H1 (cell line): Measurements from ENCODE around the gene TPP1. TPM values are rescaled to one million over a fixed set of nuclear protein-coding genes. Genes with fewer than 3 reads are reported as not detected.

Source experiments
- CTCF ChIA-PET: fragments of 300-600 bp; sonication (Branson Sonifier 250); formaldehyde crosslinking; loops from one replicate; lab custom pipeline; 2021; ENCODE audit not compliant: partially characterized antibody; lab: Charles Lee
- POLR2A ChIA-PET: fragments of 300-600 bp; sonication (Branson Sonifier 250); formaldehyde crosslinking; loops from one replicate; lab custom pipeline; 2021; ENCODE audit warnings: inconsistent platforms; ENCODE audit not compliant: partially characterized antibody; lab: Charles Lee
- DNase-seq, 2 experiments: peaks; one replicate each; pipeline versions ENCODE4 v3.0.0 to v3.0.0-alpha.2; 2010 to 2022; ENCODE audit warnings: low spot score in 2 of 2, low read depth in 1 of 2, mixed read lengths in 1 of 2
- FAIRE-seq: peaks from 2 replicates; lab custom pipeline; 2011; peaks lifted over from hg19 to GRCh38; lab: Jason Lieb, UNC
- H2AFZ ChIP-seq: 2 replicates; pipeline ENCODE4 v1.8.1; 2012; ENCODE audit warnings: low read length, inconsistent platforms
- H2AK5ac ChIP-seq: 2 replicates; pipeline ENCODE4 v1.6.1; 2013; ENCODE audit warnings: low read depth, low read length
- H2BK120ac ChIP-seq: replicated peaks from 2 replicates; pipeline ENCODE3; 2013; ENCODE audit warnings: low read depth, low read length, inconsistent platforms
- H2BK12ac ChIP-seq: 2 replicates; pipeline ENCODE4 v1.6.1; 2013; ENCODE audit warnings: low read depth, low read length
- H2BK15ac ChIP-seq: 2 replicates; pipeline ENCODE4 v1.6.1; 2013; ENCODE audit warnings: low read length
- H2BK20ac ChIP-seq: 2 replicates; pipeline ENCODE4 v1.6.1; 2013; ENCODE audit warnings: low read length
- H2BK5ac ChIP-seq: 2 replicates; pipeline ENCODE4 v1.6.1; 2013; ENCODE audit warnings: low read depth, low read length
- H3K14ac ChIP-seq: 2 replicates; pipeline ENCODE4 v1.6.1; 2013; ENCODE audit warnings: inconsistent platforms; ENCODE audit not compliant: insufficient read length
- H3K18ac ChIP-seq: 2 replicates; pipeline ENCODE4 v1.6.1; 2013; ENCODE audit warnings: low read length; ENCODE audit errors: extremely low read depth
- H3K23ac ChIP-seq: 2 replicates; pipeline ENCODE4 v1.6.1; 2013; ENCODE audit warnings: inconsistent platforms; ENCODE audit not compliant: insufficient read length
- H3K23me2 ChIP-seq: 2 replicates; pipeline ENCODE4 v1.6.1; 2013; ENCODE audit warnings: low read depth, low read length
- H3K27ac ChIP-seq: 2 replicates; pipeline ENCODE4 v1.6.1; 2011; ENCODE audit warnings: low read depth, low read length, inconsistent platforms
- H3K27me3 ChIP-seq, 4 experiments: replicated peaks in 1 of 4; 1 replicate in 1 of 4; 2 replicates in 3 of 4; pipeline versions ENCODE4 v1.6.1 to v1.8.1; 2011 to 2013; ENCODE audit warnings: low read length in 3 of 4, mild to moderate bottlenecking in 3 of 4, inconsistent platforms in 2 of 4, mixed read lengths in 2 of 4, moderate library complexity in 1 of 4; ENCODE audit not compliant: control insufficient read depth in 3 of 4, insufficient read depth in 3 of 4; ENCODE audit errors: extremely low read depth in 1 of 4
- H3K36me3 ChIP-seq, 4 experiments: 2 replicates each; pipeline versions ENCODE4 v1.6.1 to v1.8.1; 2011 to 2013; ENCODE audit warnings: mild to moderate bottlenecking in 4 of 4, low read length in 3 of 4, moderate library complexity in 2 of 4, control low read depth in 1 of 4, inconsistent platforms in 1 of 4; ENCODE audit not compliant: insufficient read depth in 4 of 4, control insufficient read depth in 2 of 4
- H3K4ac ChIP-seq: replicated peaks from 2 replicates; pipeline ENCODE3; 2013; ENCODE audit warnings: low read length, low read depth, mixed read lengths, inconsistent platforms; ENCODE audit not compliant: insufficient read length
- H3K4me1 ChIP-seq, 4 experiments: replicated peaks in 1 of 4; 1 replicate in 1 of 4; 2 replicates in 3 of 4; pipeline versions ENCODE4 v1.6.1 to v1.8.1; 2011 to 2013; ENCODE audit warnings: low read length in 3 of 4, inconsistent platforms in 2 of 4, mixed read lengths in 1 of 4; ENCODE audit not compliant: insufficient read depth in 4 of 4, control insufficient read depth in 3 of 4
- H3K4me2 ChIP-seq, 2 experiments: 2 replicates each; pipeline versions ENCODE4 v1.6.1 to v1.8.1; 2011 to 2013; ENCODE audit warnings: low read depth in 2 of 2, low read length in 2 of 2, control low read depth in 1 of 2, inconsistent platforms in 1 of 2, mild to moderate bottlenecking in 1 of 2; ENCODE audit not compliant: insufficient read depth in 1 of 2
- H3K4me3 ChIP-seq, 4 experiments: fragments of 200-600, 300-600 bp in 1 of 4; sonication (generic), shearing (Covaris generic), sonication (Bioruptor Twin) in 1 of 4; 2 replicates each; pipeline versions ENCODE4 v1.5.1 to v1.8.1; 2011 to 2016; ENCODE audit warnings: low read length in 4 of 4, low read depth in 3 of 4, control low read depth in 2 of 4, inconsistent platforms in 2 of 4, mild to moderate bottlenecking in 2 of 4, mixed read lengths in 1 of 4, moderate library complexity in 1 of 4; ENCODE audit not compliant: insufficient read depth in 2 of 4; ENCODE audit errors: extremely low read depth in 1 of 4
- H3K56ac ChIP-seq: replicated peaks from 2 replicates; pipeline ENCODE3; 2013; ENCODE audit warnings: low read depth, mild to moderate bottlenecking, mixed read lengths, low read length, inconsistent platforms; ENCODE audit not compliant: insufficient read length
- H3K79me1 ChIP-seq: 2 replicates; pipeline ENCODE4 v1.6.1; 2013; ENCODE audit warnings: low read depth, low read length, control low read depth
- H3K79me2 ChIP-seq, 2 experiments: 2 replicates each; pipeline versions ENCODE4 v1.6.1 to v1.8.1; 2012 to 2013; ENCODE audit warnings: low read length in 2 of 2, mild to moderate bottlenecking in 2 of 2, inconsistent platforms in 1 of 2; ENCODE audit not compliant: insufficient read depth in 2 of 2, control insufficient read depth in 1 of 2
- H3K9ac ChIP-seq, 4 experiments: replicated peaks in 1 of 4; 1 replicate in 1 of 4; 2 replicates in 3 of 4; pipeline versions ENCODE4 v1.6.1 to v1.8.1; 2011 to 2013; ENCODE audit warnings: low read depth in 3 of 4, low read length in 3 of 4, control low read depth in 2 of 4, mild to moderate bottlenecking in 2 of 4, moderate library complexity in 2 of 4, inconsistent platforms in 1 of 4; ENCODE audit errors: extremely low read depth in 1 of 4
- H3K9me3 ChIP-seq, 2 experiments: 2 replicates each; pipeline versions ENCODE4 v1.6.1 to v1.8.1; 2012 to 2013; ENCODE audit warnings: mild to moderate bottlenecking in 2 of 2, moderate library complexity in 2 of 2, control low read depth in 1 of 2, inconsistent platforms in 1 of 2, low read depth in 1 of 2, low read length in 1 of 2, mixed read lengths in 1 of 2; ENCODE audit not compliant: insufficient read depth in 2 of 2
- H4K20me1 ChIP-seq, 2 experiments: replicated peaks in 1 of 2; 2 replicates each; pipeline versions ENCODE3 to v1.8.1; 2011 to 2013; ENCODE audit warnings: inconsistent platforms in 2 of 2, low read length in 2 of 2, mild to moderate bottlenecking in 1 of 2; ENCODE audit not compliant: insufficient read depth in 2 of 2, control insufficient read depth in 1 of 2
- H4K5ac ChIP-seq: 2 replicates; pipeline ENCODE4 v1.6.1; 2013; ENCODE audit warnings: low read length, low read depth, mixed read lengths, inconsistent platforms; ENCODE audit not compliant: insufficient read length
- H4K8ac ChIP-seq: 2 replicates; pipeline ENCODE4 v1.8.0; 2013; ENCODE audit warnings: mild to moderate bottlenecking, moderate library complexity, low read length, inconsistent platforms; ENCODE audit not compliant: insufficient read depth; ENCODE audit errors: extremely low read depth
- H4K91ac ChIP-seq: replicated peaks from 2 replicates; pipeline ENCODE3; 2013; ENCODE audit warnings: low read length, mixed read lengths, inconsistent platforms; ENCODE audit not compliant: insufficient read length
- BCL11A ChIP-seq, 2 experiments: IDR thresholded peaks; one replicate each; pipeline ENCODE4 v1.6.1; 2011; ENCODE audit warnings: low read depth in 2 of 2, low read length in 2 of 2, mild to moderate bottlenecking in 2 of 2
- CBX5 ChIP-seq: fragments of 300-800, 300-1000 bp; sonication (generic); IDR thresholded peaks from 2 replicates; pipeline ENCODE4 v1.7.1; 2016; ENCODE audit warnings: antibody characterized with exemption, low read length, low read depth
- CEBPB ChIP-seq: IDR thresholded peaks from 2 replicates; pipeline ENCODE4 v1.6.1; 2012; ENCODE audit warnings: low read depth, low read length
- GTF2F1 ChIP-seq: IDR thresholded peaks from 2 replicates; pipeline ENCODE4 v1.6.1; 2012; ENCODE audit warnings: low read depth, low read length, improper control_type of control experiment, borderline replicate concordance
- JUN ChIP-seq: IDR thresholded peaks from 2 replicates; pipeline ENCODE4 v1.6.1; 2011; ENCODE audit warnings: low read depth, mild to moderate bottlenecking, improper control_type of control experiment, low read length
- KDM4A ChIP-seq: IDR thresholded peaks from one replicate; pipeline ENCODE4 v1.7.1; 2012; ENCODE audit warnings: low read depth, mild to moderate bottlenecking, moderate library complexity, low read length, inconsistent platforms; ENCODE audit not compliant: severe bottlenecking
- RFX5 ChIP-seq: IDR thresholded peaks from 2 replicates; pipeline ENCODE4 v1.6.1; 2011; ENCODE audit warnings: low read depth, low read length, improper control_type of control experiment, borderline replicate concordance
- SIN3A ChIP-seq, 2 experiments: IDR thresholded peaks in 1 of 2; conservative IDR thresholded peaks in 1 of 2; 2 replicates each; pipeline ENCODE4 v1.6.1; 2011 to 2012; ENCODE audit warnings: low read length in 2 of 2, improper control_type of control experiment in 1 of 2, low read depth in 1 of 2, mild to moderate bottlenecking in 1 of 2
- SP2 ChIP-seq: IDR thresholded peaks from 2 replicates; pipeline ENCODE4 v1.6.1; 2012; ENCODE audit warnings: mild to moderate bottlenecking, low read length, inconsistent platforms
- SP4 ChIP-seq: IDR thresholded peaks from 2 replicates; pipeline ENCODE4 v1.6.1; 2012; ENCODE audit warnings: low read length, inconsistent platforms
- SUZ12 ChIP-seq: fragments of 200-600 bp; sonication (generic); IDR thresholded peaks from 2 replicates; pipeline ENCODE4 v1.6.1; 2012; ENCODE audit warnings: mild to moderate bottlenecking, inconsistent platforms, low read length, moderate library complexity, mixed read lengths
- TCF12 ChIP-seq: IDR thresholded peaks from 2 replicates; pipeline ENCODE4 v1.6.1; 2011; ENCODE audit warnings: low read depth, mild to moderate bottlenecking, low read length
- TEAD4 ChIP-seq: IDR thresholded peaks from 2 replicates; pipeline ENCODE4 v1.6.1; 2012; ENCODE audit warnings: low read depth, low read length, inconsistent platforms, mixed read lengths
- WGBS, 2 experiments: shearing (Covaris generic) in 1 of 2; methylation state at CpG; one replicate each; pipeline versions ENCODE4 v1.1.6 to v1.1.7; 2013 to 2015; ENCODE audit warnings: low lambda C conversion rate in 2 of 2, mixed read lengths in 2 of 2, inconsistent platforms in 1 of 2, low coverage in 1 of 2, missing lambda C conversion rate in 1 of 2; ENCODE audit not compliant: insufficient replicate concordance in 2 of 2, insufficient coverage in 1 of 2, insufficient read length in 1 of 2; ENCODE audit errors: extremely low coverage in 1 of 2, missing lambda C conversion rate in 1 of 2; 5-methylcytosine and 5-hydroxymethylcytosine counted together
- polyA plus RNA-seq, 7 experiments: library from polyadenylated mRNA; depleted of rRNA in 3 of 7; stranded (reverse) in 5 of 7; unstranded in 2 of 7; fragments of >200 nt in 5 of 7; fragments of 200-250 nt in 2 of 7; gene quantifications; 1 replicate in 5 of 7; 2 replicates in 1 of 7; 4 replicates in 1 of 7; pipeline versions ENCODE4 v1.2.1 to v1.2.3, GENCODE V29; 2011 to 2013; ENCODE audit warnings: missing spikeins in 2 of 7, mixed read lengths in 2 of 7
- total RNA-seq: library from RNA; stranded (reverse); fragmentation: NEBNext Ultra II Directional; extraction: Animal tissue kit (Norgen Biotek cat#: 25700); gene quantifications from 2 replicates; pipeline ENCODE4 v1.2.1, GENCODE V29; 2021
- TF ChIP-seq, protein P1 (sequence below): IDR thresholded peaks from 2 replicates; pipeline ENCODE4 v1.6.1; 2012; ENCODE audit warnings: inconsistent platforms

Gene TPP1
- total and polyA plus RNA-seq, 2 of the 8 experiments (the other 6 are each of a cell fraction or from before 2014, with no cell fraction given): 36.1 to 77.5 TPM

DNA sequence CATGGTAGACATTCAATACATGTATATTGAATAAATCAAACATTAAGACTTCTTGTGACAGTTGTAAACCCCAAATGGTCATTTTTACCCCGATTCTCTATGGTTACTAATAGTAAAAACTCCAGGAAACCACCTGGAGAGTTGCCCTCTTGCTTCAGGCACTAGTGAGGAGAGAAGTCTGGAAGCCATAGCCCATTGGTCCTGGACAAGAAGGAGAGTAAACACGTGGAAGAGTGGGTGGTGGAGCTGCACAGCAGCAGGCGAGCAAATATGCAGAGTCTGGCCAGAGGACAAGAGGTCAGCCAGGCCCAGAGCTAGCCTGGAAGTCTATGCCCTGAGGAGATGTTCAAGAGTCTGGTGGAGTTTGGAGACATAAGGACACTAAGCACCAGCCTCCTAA is 18.6 kb upstream of the TPP1 start:
- H3K4ac ChIP-seq: no peak overlapping the region
- H3K79me1 ChIP-seq: no peaks in the 10 kb centered on the region
- no peak overlapping the region for H4K5ac ChIP-seq
- H3K23me2 ChIP-seq: no peaks in the 10 kb centered on the region
- H3K9me3 ChIP-seq: no peaks in the 10 kb centered on the region
- CTCF ChIA-PET: interaction anchor here (1.0 to 1.6 kb wide), 2 partner anchors 13 to 18 kb away, joined by 3 to 5 read pairs; partner anchors contain the start of gene DCHS1
- no peak for DNase-seq
- peaks cover 0 to 2% of the 10 kb centered on the region in 2 experiments for H4K20me1 ChIP-seq
- H4K8ac ChIP-seq: no peak overlapping the region
- H3K27me3 ChIP-seq: no peaks in the 10 kb centered on the region
- H2BK12ac ChIP-seq: no peak overlapping the region
- no peak overlapping the region for H2BK15ac ChIP-seq
- no peak overlapping the region for H3K4me2 ChIP-seq
- WGBS, 2 experiments: 73% methylated on average over 3 of the region's 3 CpGs; no CpG with 5 or more reads in 1 of the 2 experiments
- no peak overlapping the region for H3K4me3 ChIP-seq
- no peak overlapping the region for H3K56ac ChIP-seq
- no peak overlapping the region for H3K18ac ChIP-seq
- no peak overlapping the region for H3K14ac ChIP-seq
- no peak overlapping the region for H3K27ac ChIP-seq
- no peak overlapping the region for H3K23ac ChIP-seq
- no peak overlapping the region for H4K91ac ChIP-seq
- H2BK120ac ChIP-seq: no peak overlapping the region
- H3K9ac ChIP-seq: 0 out of 7 replicates have a peak overlapping the region, but pooled peaks of 1 of the 4 experiments have one; percentile 8
- H2AK5ac ChIP-seq: no peak overlapping the region
- no peak for FAIRE-seq
- no peaks in the 10 kb centered on the region; a peak in 1 of 8 replicates for H3K36me3 ChIP-seq
- H3K4me1 ChIP-seq: no peaks in the 10 kb centered on the region
- no peak overlapping the region for H2BK20ac ChIP-seq
- H2BK5ac ChIP-seq: no peak overlapping the region
- no peak overlapping the region for H2AFZ ChIP-seq
- no peaks in the 10 kb centered on the region for H3K79me2 ChIP-seq
- POLR2A ChIA-PET: interaction anchor here (0.6 to 1.2 kb wide), 3 partner anchors 17 to 26 kb away, joined by 3 to 4 read pairs (median 3); partner anchors contain the start of genes TAF10 and TPP1
- no peak for TF ChIP-seq TEAD4
- TF ChIP-seq SUZ12: no peak
- no peak for TF ChIP-seq KDM4A
- TF ChIP-seq SP2: no peak
- TF ChIP-seq SP4: no peak
- no peak for TF ChIP-seq RFX5
- TF ChIP-seq CEBPB: no peak
- TF ChIP-seq GTF2F1: no peak
- no peak for TF ChIP-seq SIN3A (conservative IDR thresholded peaks at IDR 0.05 in 1 of 2, IDR thresholded peaks at IDR 0.05 in 1 of 2; ENCODE audit: low read depth in 1 of 2, low read length in 2 of 2)
- TF ChIP-seq JUN: no peak
- TF ChIP-seq, protein P1, sequence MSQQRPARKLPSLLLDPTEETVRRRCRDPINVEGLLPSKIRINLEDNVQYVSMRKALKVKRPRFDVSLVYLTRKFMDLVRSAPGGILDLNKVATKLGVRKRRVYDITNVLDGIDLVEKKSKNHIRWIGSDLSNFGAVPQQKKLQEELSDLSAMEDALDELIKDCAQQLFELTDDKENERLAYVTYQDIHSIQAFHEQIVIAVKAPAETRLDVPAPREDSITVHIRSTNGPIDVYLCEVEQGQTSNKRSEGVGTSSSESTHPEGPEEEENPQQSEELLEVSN: no peak
- TF ChIP-seq TCF12: no peak
- no peak for TF ChIP-seq CBX5
- no peak for TF ChIP-seq BCL11A (IDR thresholded peaks at IDR 0.05; ENCODE audit: low read depth in 2 of 2, low read length in 2 of 2)
